OCI-M2 (cell line): ENCODE data around the gene SEC24B.
"Not testable (repeated sequence)": the region's sequence is repeated elsewhere in the genome, so short reads cannot be mapped to it uniquely, and the experiment has no call there.

Experiments used
- DNase-seq: peaks from one replicate; lab custom pipeline; 2025; ENCODE audit not compliant: unreplicated experiment; lab: John Stamatoyannopoulos, UW

The SEC24B gene

DNA sequence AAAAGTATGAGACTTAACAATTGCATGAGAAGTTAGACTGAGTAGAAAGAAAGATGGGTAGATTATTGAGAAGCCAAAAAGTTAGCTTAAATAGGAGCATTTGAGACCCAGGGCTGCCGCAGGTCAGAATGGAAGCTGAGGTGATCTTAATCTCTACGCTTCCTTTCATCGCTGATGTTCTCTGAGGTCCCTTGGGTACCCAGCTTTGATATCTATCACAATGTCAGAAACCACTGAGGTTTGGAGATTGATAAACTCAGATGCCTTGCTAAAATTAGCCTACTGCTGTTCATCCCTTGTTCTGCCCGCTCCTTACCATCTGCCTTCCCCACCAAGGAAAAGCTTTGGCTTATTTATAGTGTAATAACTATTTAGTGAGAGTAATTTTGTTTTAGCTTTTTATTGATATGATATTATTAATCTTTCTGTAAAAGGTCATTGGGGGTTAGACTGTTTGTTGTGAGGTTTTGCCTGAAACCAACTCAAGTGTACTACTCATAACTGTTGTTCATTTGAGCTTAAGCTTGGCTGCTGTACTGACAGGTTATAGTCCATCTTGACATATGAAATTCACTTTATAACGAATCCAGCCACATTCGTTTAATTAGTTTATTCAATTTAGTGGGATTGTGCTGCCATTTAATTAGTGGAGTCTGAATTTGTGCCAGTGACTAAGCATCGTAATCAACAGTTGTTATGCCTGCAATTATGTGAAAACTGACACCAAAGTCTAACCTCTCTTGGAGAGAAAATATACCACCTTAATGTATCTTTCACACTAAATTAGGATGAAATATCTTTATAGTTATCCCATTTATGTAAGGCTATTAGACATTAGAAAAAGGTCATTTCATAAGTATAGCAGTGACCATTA lies 141.6 kb downstream of the SEC24B start:
- no peak for DNase-seq

DNA sequence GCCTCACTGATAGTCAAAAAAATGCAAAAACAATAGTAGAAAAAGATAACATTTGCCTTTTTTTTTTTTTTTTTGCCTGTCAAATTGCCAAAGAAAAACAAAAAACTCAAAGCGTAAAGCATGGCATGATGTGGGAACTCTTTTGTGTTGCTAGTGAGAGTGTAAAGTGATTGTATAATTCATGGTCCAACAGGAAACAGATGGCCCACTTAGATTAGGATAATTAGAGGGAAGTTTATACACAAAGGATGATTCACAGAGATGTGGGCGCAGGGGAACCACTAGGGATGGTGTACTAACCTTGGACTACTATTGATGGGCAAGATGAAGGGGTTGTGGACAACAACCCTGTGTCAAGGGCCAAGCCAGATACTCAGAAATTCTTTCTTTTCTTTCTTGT lies 142.8 kb downstream of the SEC24B start:
- peak; percentile 19 for DNase-seq

DNA sequence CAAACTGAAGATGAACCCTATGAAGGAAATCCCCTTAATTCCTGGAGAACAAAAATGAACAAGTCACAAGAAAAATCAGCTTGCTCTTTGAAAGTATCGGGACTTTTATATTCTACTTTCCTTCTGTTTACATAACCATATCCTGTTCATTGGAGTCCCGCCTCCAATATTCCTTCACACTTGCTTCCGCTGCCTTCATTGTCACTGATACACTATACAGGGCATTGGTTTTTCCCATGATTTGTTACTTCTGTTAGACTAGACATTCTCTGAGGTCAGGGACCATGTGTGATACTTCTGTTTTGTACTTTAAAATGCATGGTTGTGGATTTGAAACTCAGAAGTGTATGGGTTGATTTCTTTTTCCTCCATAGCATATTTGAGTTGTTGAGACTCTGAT lies 145.2 kb downstream of the SEC24B start:
- DNase-seq = no peak

DNA sequence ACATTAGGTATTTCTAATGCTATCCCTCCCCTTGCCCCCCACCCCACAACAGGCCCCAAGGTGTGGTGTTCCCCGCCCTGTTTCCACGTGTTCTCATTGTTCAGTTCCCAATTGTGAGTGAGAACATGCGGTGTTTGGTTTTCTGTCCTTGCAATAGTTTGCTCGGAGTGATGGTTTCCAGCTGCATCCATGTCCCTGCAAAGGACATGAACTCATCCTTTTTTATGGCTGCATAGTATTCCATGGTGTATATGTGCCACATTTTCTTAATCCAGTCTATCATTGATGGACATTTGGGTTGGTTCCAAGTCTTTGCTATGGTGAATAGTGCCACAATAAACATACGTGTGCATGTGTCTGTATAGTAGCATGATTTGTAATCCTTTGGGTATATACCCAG lies 146.4 kb downstream of the SEC24B start:
- not testable (repeated sequence) for DNase-seq

DNA sequence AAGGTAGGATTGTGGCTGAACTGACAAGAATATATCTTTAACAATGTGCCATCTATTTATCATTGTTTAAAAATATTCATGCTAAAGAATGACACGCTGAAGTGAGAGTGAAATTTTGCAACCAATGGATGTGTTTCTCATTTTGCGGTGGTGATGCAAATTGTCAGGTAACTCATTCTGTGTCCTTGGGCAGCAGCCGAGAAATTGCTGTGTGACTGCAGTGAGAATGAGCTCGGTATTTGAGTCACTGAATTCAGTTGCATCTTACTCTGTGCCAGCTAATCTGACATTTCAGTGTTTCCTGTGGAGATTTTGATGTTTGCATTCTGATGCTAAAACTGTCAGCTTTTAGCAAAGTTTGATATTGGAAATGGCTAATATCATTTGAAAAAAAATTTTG lies 154.6 kb downstream of the SEC24B start:
- no peak for DNase-seq

DNA sequence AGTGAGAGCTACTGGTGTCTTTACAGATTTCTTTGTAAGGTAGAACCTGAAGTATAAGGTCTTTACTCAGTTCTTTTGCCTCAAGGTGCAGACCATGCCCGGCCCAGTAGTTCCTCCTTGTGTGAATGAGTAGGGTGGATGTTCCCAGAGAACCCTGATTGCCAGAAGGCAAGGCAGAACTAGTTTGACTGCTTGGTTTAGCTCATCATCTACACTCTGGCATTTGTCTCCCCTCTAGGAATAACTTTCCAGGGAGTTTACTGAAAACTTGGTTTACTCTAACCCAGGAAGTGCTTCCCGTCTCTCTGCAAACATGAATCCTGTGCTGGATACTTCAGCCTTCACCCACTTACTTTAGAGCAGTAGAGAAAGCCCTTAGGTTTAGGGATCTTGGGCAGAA lies 155.5 kb downstream of the SEC24B start:
- DNase-seq = no peak

DNA sequence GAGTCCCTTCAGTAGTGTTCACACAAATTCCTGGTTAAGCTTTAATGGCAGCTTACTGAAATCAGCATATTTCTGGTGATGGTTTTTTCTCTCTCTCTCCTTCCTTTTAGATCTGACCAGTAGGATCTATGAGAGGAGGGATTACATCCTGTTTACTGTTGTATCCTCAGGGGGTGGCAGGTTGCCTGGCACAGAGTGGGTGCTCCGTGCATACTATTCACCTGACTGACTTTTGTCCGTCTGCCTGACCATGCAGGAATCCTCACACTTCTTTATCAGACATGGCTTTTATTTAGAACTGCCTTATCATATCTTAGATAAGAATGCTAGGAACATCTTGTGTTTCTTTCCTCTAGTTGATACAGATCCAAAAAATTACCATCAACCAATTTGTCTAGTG lies 156.0 kb downstream of the SEC24B start:
- DNase-seq = no peak
